Esophagus squamous epithelium (tissue), 4 donors: ENCODE data around the gene ARPIN.

Experiments
- CTCF ChIP-seq, 6 experiments: fragments of 450-650 bp in 4 of 6; fragments of 200-600 bp in 2 of 6; sonication (generic) in 2 of 6; IDR thresholded peaks; one replicate each; pipeline ENCODE4 v1.5.1; 2016 to 2019; ENCODE audit warnings: antibody characterized with exemption in 6 of 6, mild to moderate bottlenecking in 4 of 6, moderate library complexity in 4 of 6
- POLR2A ChIP-seq, 4 donors: fragments of 450-650 bp; IDR thresholded peaks; one replicate each; pipeline ENCODE4 v1.6.1; 2017; ENCODE audit warnings: antibody characterized with exemption in 4 of 4, mild to moderate bottlenecking in 4 of 4, moderate library complexity in 3 of 4

DNA sequence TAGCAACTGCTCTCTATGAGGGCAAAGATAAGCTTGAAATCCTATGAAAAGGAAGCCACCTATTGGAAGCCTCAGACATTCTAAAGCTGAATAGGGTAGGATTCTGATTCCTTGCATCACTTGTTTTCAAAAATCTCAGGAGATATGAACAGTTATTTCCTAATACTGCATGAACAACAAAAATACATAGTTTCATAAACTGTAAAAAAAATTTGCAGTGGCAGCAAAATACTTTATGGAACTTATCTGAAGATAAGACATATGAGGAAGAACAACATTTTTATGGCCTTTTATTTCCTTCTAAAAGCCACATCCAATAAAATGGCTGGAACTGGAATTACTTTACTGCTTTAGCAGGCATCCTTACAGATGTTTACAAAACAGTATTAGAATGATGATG, 48.8 kb downstream of the ARPIN start:
- TF ChIP-seq CTCF (IDR thresholded peaks at IDR 0.05) = no peak
- no peak for TF ChIP-seq POLR2A (IDR thresholded peaks at IDR 0.05)
